Peyer's patch (tissue), 4 donors: ENCODE results near the gene SLC12A8. TPM values are rescaled to one million over a fixed set of nuclear protein-coding genes. Genes with fewer than 3 reads are reported as not detected.
"Not testable (repeated sequence)": the region's sequence is repeated elsewhere in the genome, so short reads cannot be mapped to it uniquely, and the experiment has no call there.

Experiments
- DNase-seq, 3 donors: peaks; one replicate each; pipeline ENCODE4 v3.0.0-alpha.2; 2017 to 2019
- H3K27ac ChIP-seq, 4 donors: fragments of 200-600 bp; sonication (generic); one replicate each; pipeline ENCODE4 v1.5.1; 2016 to 2019
- H3K27me3 ChIP-seq, 2 donors: fragments of 200-600 bp; sonication (generic); one replicate each; pipeline ENCODE4 v1.5.1; 2019
- H3K36me3 ChIP-seq, 3 donors: fragments of 200-600 bp; sonication (generic); one replicate each; pipeline ENCODE4 v1.5.1; 2016 to 2019
- H3K4me1 ChIP-seq, 4 donors: fragments of 200-600 bp; sonication (generic); one replicate each; pipeline ENCODE4 v1.5.1; 2016 to 2019
- H3K4me3 ChIP-seq, 4 donors: fragments of 200-600 bp; sonication (generic); 1 replicate in 3 of 4; 2 replicates in 1 of 4; pipeline ENCODE4 v1.5.1; 2016 to 2019; ENCODE audit warnings: mild to moderate bottlenecking in 1 of 4
- H3K9me3 ChIP-seq, 4 donors: fragments of 200-600 bp; sonication (generic); one replicate each; pipeline ENCODE4 v1.5.1; 2016 to 2019; ENCODE audit warnings: mild to moderate bottlenecking in 1 of 4
- POLR2A ChIP-seq, 2 donors: fragments of 450-650 bp; IDR thresholded peaks; one replicate each; pipeline ENCODE4 v1.5.1; 2017; ENCODE audit warnings: antibody characterized with exemption in 2 of 2, mild to moderate bottlenecking in 2 of 2, moderate library complexity in 2 of 2
- total RNA-seq, 4 donors: library from RNA; depleted of rRNA; stranded (reverse); fragments of >200 nt; gene quantifications; one replicate each; pipeline ENCODE4 v1.1.0, GENCODE V29; 2016
- TF ChIP-seq, protein P1 (sequence below), 6 experiments: fragments of 450-650 bp in 4 of 6; fragments of 200-600 bp in 2 of 6; sonication (generic) in 1 of 6; IDR thresholded peaks; one replicate each; pipeline ENCODE4 v1.5.1; 2017 to 2019; ENCODE audit warnings: antibody characterized with exemption in 6 of 6, mild to moderate bottlenecking in 3 of 6, moderate library complexity in 1 of 6

SLC12A8 gene
- total RNA-seq, 4 donors from 2014 or later, result 24.2 to 31.4 (median 26.3) TPM

DNA sequence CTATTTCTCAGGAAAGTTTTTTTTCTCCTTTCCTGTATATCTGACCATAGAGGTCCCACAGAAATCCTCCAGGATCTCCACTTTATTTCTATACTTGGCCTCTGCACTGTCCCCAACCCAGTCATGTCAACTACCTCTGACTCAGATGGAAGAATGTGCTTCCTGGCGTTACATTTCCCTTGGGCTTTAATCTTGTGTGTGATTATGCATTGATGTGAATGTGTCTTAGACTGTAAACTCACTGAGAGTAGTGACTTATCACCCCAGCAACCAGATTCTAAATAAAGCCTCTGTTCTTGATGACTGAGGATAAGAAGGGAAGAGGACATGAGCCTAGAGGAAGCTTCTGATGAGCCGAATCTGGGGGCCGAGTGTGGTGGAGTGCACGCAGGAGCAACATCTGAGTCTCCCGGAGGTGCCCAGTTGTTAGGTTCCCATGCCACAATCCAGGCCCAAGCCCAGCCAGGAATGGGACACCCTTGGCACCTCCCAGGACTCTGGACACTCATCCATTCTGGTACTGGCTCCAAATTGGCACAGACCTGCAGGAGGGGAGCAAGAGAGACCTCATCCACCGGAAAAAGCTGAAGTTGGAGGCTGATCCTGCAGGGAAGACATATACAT, 124.7 kb downstream of the SLC12A8 start:
- TF ChIP-seq, protein P1, sequence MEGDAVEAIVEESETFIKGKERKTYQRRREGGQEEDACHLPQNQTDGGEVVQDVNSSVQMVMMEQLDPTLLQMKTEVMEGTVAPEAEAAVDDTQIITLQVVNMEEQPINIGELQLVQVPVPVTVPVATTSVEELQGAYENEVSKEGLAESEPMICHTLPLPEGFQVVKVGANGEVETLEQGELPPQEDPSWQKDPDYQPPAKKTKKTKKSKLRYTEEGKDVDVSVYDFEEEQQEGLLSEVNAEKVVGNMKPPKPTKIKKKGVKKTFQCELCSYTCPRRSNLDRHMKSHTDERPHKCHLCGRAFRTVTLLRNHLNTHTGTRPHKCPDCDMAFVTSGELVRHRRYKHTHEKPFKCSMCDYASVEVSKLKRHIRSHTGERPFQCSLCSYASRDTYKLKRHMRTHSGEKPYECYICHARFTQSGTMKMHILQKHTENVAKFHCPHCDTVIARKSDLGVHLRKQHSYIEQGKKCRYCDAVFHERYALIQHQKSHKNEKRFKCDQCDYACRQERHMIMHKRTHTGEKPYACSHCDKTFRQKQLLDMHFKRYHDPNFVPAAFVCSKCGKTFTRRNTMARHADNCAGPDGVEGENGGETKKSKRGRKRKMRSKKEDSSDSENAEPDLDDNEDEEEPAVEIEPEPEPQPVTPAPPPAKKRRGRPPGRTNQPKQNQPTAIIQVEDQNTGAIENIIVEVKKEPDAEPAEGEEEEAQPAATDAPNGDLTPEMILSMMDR (IDR thresholded peaks at IDR 0.05), result no peak
- TF ChIP-seq POLR2A (IDR thresholded peaks at IDR 0.05), result no peak
- H3K36me3 ChIP-seq, result no peaks in the 10 kb centered on the region
- H3K9me3 ChIP-seq, result no peaks in the 10 kb centered on the region
- no peaks in the 10 kb centered on the region for H3K4me1 ChIP-seq
- DNase-seq, result no peak
- no peaks in the 10 kb centered on the region for H3K27me3 ChIP-seq
- no peak overlapping the region for H3K27ac ChIP-seq
- no peak overlapping the region for H3K4me3 ChIP-seq

DNA sequence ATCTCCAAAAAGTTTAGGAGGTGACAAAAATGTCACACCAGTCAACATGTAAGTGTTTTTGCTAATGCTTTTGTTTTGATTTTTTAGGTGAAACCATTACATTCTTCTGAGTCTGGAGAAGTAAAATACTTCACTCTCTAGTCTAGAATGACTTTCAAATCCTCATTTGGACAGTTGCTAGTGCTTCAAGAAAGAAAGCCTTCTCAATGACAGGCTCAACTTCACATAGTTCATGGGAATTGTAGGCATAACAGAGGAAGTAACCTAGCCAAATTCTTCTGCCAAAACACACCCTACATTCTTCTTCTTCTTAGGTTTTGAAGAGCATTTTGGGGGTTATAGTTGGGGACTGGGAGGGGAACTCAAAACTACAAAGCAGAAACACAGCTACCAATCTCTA, 127.4 kb downstream of the SLC12A8 start:
- Histone ChIP-seq H3K27ac (no peak overlapping the region), H3K4me1 (no peaks in the 10 kb centered on the region), H3K27me3 (no peaks in the 10 kb centered on the region), H3K36me3 (no peaks in the 10 kb centered on the region), H3K4me3 (no peak overlapping the region), H3K9me3 (no peaks in the 10 kb centered on the region)
- TF ChIP-seq POLR2A (IDR thresholded peaks at IDR 0.05), result no peak
- TF ChIP-seq, protein P1 (IDR thresholded peaks at IDR 0.05), result no peak
- no peak for DNase-seq

DNA sequence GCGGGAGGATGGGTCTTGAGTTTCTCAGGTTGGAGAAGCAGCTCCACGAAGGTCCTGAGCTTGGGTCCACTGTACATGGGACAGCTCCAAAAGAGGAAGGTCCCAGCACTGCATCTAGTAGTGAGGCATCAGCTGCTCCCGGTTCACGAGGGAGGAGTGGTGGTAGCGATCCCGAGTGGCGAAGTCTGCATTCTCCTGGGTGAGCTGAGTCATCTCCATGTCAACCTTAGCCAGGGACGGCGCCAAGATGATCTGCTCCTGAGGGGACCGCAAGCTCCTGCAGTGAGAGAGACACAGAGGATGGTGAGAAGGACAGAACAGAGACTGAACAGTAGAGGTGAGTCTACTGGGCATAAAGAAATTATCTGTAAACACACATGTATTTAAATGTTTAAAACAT, 128.8 kb downstream of the SLC12A8 start:
- no peak for DNase-seq
- H3K4me1 ChIP-seq, result no peaks in the 10 kb centered on the region
- TF ChIP-seq, protein P1 (IDR thresholded peaks at IDR 0.05), result no peak
- TF ChIP-seq POLR2A (IDR thresholded peaks at IDR 0.05), result no peak
- H3K27ac ChIP-seq, result no peak overlapping the region
- no peaks in the 10 kb centered on the region for H3K36me3 ChIP-seq
- no peak overlapping the region for H3K4me3 ChIP-seq
- no peaks in the 10 kb centered on the region for H3K9me3 ChIP-seq
- H3K27me3 ChIP-seq, result no peaks in the 10 kb centered on the region

DNA sequence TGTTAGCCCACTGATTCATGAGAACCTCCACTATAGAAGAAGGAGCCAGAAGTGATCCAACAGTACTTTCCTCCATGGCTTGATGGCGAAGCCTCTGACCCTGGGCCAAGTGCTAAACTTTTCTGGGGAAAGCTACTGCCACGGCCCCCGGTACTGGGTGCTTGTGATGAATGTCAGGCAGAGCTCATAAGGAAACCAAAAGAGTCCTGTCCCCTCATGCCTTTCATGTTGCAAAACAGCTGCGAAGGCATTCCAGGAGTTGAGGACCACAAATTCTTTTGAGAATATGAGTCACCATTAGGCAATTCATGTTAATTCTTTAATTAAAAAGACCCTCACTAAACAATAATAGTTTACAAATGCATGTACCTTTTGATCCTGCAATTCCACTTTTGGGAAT, 130.2 kb downstream of the SLC12A8 start:
- not testable (repeated sequence) for H3K9me3 ChIP-seq, H3K27me3 ChIP-seq, H3K4me3 ChIP-seq, H3K36me3 ChIP-seq, H3K27ac ChIP-seq, DNase-seq, H3K4me1 ChIP-seq

DNA sequence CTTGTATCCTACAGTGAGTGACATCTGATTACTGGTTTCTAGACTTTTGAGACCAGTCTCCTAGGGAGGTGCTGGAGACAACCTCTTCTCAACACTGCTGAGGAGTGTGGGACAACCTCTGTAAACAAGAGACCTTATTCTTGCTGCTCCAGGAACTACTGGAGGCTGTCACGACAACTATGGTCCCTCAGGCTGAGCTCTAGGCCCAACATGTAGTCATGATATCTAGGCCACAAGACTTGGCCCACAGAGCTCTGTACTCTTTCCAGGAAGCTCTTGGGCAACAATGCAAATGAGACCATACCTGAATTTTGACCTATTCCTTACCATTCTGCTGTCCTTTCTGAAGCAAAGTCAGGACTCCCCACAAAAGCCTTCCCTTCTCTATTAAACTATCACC, 132.5 kb downstream of the SLC12A8 start:
- Histone ChIP-seq H3K27ac (no peak overlapping the region), H3K27me3 (no peaks in the 10 kb centered on the region), H3K9me3 (no peaks in the 10 kb centered on the region), H3K4me1 (no peaks in the 10 kb centered on the region), H3K36me3 (no peaks in the 10 kb centered on the region), H3K4me3 (no peak overlapping the region)
- no peak for TF ChIP-seq POLR2A (IDR thresholded peaks at IDR 0.05)
- TF ChIP-seq, protein P1 (IDR thresholded peaks at IDR 0.05), result no peak
- no peak for DNase-seq

DNA sequence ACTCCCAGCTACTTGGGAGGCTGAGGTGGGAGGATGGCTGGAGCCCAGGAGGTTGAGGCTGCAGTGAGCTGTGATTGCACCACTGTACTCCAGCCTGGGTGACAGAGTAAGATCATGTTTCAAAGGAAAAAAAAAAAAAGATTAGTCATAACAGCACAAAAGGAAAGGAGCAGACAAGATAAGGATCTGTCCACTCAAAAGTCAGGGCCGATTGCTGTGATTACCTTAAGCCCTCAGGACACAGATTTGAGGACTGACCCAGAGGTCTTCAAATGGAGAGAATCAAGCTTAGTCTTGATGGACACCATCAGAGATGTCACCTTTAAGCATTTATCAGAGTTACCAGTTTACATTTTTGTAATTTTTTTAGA, 132.9 kb downstream of the SLC12A8 start:
- Histone ChIP-seq H3K4me3 (no peak overlapping the region), H3K4me1 (no peaks in the 10 kb centered on the region), H3K9me3 (no peaks in the 10 kb centered on the region), H3K27ac (no peak overlapping the region), H3K36me3 (no peaks in the 10 kb centered on the region), H3K27me3 (no peaks in the 10 kb centered on the region)
- no peak for DNase-seq
- TF ChIP-seq POLR2A (IDR thresholded peaks at IDR 0.05), result no peak
- TF ChIP-seq, protein P1 (IDR thresholded peaks at IDR 0.05), result no peak
